Activated T-cell treated with anti-CD3 and anti-CD28 coated beads, Interleukin-2, amount 50 U/mL, for 48 hours (primary cell): ENCODE measurements around the gene FBXO42.

Experiments
- DNase-seq, 2 experiments: peaks; one replicate each; pipeline ENCODE4 v3.0.0-alpha.2; 2020

Gene FBXO42

DNA sequence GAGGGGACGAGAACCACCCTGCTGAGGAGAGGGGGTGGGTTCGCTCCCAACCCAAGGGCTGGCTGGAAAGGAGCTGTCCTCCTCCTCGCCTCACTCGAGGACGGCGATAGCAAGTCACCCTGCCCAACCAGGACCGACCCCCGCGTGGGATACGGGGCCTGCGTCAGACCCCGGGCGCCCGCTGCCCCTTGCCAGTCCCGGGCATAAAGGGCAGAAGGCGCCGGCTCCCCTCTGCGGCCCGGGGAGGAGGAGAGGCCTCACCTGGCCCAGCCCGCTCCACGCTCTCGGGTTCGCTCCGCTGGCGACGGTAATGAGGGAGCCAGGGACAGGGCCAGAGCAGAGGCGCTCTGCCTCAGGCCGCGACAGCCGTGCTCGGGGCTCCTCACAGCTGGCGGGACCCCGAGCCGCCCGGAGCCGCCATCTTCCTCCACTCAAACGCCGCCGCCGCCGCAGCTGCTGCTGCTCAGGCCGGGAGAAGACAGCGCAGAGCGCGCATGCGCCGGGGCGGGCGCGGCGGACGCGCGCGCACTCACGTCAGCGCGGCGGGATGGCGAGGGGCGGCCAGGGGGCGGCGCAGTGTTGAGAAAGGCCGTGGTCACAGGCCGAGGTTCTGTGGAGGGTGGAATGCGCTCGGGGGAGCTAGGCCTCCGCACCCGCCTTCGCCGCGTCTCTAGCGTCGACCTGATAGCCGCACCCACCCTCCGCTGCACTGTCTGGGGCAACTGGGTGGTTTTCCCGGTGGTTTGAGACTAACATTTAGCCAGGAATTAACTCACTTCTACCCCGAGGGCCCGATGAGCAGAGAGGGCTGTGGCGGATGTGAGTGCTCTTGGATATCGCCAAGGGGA lies at the start of gene FBXO42:
TSS of gene FBXO42 (minus strand) at position 487 of the 848 bp plus-strand sequence. CDS start 37,062 bp downstream, outside the sequence.
- peak; percentile 94 to 96 for DNase-seq

DNA sequence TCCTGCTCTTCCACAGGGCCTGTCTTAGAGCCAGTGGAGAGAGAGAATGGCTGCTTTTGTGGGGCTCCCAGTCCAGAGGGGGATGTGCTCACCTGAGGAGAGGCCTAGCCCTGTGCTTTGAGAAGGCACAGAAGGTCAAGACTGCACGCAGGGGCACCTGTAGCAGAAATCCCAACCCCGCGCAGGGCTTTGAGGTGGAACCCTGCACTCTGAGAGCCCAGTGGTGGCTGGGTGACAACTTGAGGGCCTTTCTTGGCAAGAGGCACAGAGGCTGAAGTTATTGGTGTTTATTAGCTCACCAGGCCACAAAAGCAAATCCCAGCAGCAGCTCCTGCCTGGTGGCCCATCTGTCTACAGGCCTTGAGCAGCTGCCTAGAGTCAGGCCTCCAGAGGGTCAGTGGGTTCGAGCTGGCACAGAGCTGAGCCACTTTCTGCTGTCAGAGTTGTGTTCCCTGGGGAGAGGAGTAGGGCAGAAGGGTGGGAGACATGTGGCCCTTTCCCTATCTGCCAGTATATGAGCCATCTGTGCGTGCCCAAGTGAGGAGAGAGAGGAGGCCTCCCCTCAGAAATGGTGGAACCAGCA lies 46.2 kb upstream of the FBXO42 start:
- no peak for DNase-seq

- DNase-seq = no peak
These were observed 44.8 kb upstream of the FBXO42 start for GRCh38 chr1:16397120-16397519.

- DNase-seq = no peak
These were observed 44.3 kb upstream of the FBXO42 start for GRCh38 chr1:16396591-16396990.

DNA sequence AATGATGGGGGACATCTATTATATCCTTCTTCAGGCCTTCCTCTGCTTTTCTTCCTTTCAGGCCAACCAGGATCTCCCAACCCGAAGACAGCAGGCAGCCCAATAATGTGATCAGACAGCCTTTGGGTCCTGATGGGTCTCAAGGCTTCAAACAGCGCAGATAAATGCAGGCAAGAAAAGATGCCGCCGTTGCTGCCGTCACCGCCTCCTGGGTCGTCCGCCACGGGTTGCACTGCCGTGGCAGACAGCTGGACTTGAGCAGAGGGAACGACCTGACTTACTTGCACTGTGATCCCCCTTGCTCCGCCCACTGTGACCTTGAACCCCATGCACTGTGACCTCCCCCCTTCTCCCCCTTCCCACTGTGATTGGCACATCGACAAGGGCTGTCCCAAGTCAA lies 42.7 kb upstream of the FBXO42 start:
- DNase-seq = no peak

DNA sequence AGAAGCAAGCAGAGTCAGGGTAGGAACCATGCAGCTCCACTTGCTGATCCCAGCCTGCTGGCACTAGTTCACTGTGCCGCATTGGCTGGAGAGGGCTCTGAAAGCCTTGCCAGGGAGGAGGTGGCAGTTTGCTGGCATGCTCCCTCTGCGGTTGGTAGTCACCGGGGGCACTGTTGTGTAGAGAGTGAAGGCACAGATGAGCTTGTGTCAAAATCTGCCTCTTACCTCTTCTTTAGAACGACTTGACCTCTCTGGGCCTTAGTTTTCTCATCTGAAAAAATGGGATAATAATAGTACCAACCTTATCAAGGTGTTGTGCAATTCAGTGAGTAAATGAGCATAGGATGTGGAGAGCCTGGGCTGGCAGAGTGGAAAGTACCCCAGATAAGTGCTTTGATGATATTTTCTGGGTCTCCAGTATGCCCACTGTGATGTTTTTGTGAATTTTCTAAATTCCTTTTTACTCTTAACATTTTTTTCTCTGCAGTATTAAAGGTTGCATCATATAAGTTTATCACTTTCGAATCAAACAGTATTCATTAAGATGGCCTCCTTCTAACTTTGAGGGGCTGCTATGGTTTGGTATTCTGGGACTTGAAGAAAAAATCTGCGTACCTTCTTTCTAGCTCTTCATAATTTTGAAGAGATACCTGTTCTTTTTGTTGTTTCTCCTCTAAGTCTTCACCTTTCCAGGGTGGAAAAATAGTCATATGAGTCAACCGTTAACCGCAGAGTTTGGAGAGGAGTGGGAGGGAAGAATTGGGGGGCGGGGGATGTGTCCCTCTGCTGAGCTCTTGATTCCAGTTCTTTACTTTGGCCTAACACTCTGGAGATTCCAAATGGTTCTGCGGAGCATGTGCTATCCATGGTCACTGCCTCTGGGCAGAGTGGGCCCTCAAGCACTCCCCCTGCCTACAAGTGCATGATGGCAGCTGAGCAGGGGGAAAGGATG lies 41.6 kb upstream of the FBXO42 start:
- DNase-seq = no peak

DNA sequence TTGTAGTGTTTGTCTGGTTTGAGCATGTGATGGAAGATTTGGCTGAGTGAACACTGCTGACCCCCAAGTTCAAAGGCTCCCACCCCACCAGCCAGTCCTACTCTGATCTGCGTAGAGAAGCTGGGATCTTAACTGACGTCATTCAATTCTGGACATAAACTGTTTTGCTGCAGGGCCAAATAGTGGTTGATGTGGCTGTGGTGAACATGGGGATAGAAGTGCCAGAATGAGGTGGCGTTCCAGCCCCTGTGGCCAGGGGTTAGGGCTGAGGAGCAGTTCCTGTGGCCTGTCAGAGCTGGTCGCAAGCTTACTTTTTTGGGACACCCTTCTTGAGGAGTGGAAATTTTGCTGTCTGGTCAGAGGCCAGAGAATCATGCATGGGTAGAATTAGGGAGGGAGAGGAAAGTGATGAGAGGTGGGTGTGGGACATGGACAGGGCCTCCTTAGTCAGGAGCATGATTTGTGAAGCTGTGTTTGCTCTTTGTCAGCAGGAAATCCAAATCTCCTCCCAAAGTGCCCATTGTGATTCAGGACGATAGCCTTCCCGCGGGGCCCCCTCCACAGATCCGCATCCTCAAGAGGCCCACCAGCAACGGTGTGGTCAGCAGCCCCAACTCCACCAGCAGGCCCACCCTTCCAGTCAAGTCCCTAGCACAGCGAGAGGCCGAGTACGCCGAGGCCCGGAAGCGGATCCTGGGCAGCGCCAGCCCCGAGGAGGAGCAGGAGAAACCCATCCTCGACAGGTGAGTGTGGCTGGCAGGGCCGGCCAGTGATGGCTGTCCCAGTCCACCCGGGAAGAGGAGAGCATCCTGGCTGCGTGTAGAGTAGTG lies 40.7 kb upstream of the FBXO42 start:
- DNase-seq = no peak

DNA sequence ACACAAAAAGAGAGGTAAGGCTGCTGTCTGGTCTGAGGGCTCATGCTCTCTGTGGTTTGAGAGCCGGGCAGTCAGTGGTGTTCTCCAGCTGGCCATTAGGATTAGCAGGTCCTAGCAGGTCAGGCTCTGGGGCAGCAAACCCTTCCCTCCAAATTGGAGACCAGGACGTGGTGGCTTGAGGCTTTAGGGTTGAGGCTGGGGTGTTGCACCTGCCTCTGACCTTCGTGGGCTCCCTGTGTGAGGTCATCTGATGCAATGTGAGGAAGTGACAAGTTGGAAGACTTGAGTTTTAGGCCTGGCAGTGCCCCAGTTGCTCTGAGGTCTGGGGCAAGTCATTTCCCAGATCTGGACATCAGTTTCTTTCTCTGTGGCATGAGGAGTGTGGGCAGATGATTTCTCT lies 39.1 kb upstream of the FBXO42 start:
- no peak for DNase-seq

- DNase-seq = no peak
These were observed 35.2 kb upstream of the FBXO42 start for GRCh38 chr1:16387201-16388188.

DNA sequence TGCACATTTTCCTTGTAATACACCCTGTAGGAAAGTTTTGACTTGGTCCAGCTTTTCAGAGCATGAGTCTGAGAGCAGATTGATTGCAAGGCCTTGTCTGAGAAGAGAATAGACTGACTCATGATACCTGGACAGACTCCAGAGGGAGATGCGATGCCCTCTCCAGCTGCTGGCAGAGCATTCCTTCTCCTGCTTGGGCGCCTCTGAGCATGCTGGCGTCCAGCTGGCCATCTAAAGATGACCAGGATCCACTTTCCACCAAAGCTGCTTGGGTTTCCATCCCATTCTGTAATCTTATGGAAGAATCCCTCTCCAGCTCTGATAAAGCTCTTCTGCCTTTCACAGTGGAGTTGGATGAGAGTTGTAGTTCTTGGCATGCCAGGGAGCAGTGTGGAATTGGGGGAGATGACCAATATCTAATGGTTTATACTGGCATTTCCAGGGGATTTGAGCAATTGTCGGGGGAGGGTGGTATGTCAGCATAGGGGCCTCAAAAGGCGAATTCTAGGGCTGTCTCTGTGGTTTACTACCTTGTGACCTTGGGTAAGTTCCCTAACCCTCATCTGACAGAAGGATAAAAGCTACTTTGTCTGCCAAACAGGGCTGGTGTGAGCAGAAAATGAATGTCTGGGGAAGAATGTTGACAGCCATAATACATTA lies 34.3 kb upstream of the FBXO42 start:
- no peak for DNase-seq

- no peak for DNase-seq
These were observed 33.6 kb upstream of the FBXO42 start for GRCh38 chr1:16385659-16386453.

DNA sequence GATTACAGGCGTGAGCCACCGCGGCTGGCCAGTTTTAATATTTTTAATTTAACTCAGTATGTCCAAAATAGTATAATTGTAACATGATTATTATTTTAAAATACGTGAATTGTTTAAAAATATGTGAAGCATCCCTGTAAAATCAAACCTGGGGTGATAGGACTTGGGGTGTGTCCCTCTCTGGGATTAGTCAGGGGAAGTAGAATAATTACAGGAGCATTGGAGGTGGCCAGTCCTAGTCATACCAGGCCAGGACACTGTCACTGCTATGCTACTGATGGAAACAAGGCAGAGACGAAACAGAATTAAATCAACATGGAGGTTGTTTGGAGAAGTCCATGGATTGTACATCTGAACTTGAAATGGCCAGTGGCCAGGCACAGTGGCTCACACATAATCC lies 31.6 kb upstream of the FBXO42 start:
- DNase-seq = no peak

DNA sequence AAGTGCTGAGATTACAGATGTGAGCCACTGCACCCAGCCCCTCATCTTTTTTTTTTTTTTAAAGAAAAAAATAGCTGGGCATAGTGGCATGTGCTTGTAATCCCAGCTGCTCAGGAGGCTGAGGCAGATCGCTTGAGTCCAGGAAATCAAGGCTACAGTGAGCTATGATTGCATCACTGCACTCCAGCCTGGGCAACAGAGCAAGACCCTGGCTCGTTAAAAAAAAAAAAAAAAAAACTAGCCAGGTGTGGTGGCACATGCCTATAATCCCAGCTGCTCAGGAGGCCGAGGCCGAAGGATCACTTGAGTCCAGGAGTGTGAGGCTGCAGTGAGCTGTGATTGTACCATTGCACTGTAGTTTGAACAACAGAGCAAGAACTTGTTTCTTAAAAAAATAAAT lies 28.6 kb upstream of the FBXO42 start:
- no peak for DNase-seq

DNA sequence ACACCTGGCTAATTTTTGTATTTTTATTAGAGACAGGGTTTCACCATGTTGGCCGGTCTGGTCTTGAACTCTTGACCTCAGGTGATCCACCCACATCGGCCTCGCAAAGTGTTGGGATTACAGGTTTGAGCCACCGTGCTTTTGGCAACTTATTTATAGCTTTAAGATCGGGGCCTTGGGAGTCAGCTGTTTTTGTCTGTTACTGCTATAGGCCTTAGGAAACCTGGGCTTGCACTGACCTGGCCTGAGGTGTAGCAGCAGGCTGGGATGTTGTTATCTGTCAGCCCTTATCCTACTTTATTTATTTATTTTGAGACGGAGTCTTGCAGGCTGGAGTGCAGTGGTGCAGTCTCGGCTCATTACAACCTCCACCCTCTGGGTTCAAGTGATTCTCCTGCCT lies 26.2 kb upstream of the FBXO42 start:
- no peak for DNase-seq

DNA sequence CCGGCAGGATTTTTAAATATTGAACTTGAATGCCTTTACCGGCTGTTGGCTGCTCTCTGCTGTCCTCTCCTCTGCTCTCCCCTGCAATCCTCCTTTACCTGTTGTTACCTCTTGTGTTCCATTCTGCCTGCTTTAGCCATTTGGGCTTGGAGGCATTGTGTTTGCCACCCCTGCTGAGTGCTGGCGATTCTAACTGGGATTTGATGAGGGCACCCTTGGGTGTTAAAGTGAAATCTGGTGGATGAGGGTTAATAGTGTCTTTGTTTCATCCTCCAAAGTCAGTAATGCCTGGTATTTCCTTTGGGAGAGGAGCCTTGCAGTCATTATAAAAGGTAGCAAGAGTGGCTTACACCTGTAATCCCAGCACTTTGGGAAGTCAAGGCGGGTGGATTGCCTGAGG lies 24.7 kb upstream of the FBXO42 start:
- no peak for DNase-seq

DNA sequence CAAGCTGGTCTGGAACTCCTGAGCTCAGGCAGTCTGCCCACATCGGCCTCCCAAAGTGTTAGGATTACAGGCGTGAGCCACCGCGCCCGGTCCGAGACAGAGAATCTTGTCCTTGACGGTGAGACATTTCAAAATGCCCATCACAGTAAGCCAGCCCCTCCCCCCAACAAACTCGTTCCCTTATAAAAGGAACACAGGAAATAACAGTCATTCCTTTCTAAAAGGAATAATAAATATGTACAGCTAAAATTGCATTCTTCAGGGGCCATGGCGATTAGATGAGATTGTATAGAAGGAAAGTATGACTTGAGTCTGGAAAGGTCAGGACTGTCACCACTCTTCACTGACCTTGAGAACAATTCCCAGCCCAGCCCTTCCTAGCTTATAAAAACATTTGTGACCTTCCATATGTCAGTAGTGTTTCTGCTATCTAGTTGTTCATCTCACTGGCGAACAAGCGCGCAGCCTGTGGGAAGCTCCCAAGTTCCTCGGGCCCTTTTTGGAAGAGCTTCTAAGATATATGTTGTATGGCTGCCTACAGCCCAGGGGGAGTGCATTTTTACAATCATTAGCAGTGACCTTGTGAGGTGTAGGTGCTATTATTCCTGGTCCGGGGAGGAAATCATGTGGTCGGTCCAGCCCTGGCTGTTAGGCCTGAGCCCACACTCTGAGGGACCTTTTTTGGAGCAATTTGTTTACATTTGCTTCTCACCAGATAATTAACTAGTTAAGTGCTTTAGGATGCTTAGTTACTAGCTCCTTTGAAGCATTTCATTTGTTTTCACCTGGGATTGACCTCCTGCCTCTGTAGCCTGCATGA lies 23.5 kb upstream of the FBXO42 start:
- DNase-seq = no peak

- no peak for DNase-seq
These were observed 22.0 kb upstream of the FBXO42 start for GRCh38 chr1:16374266-16374665.

GRCh38 chr1:16372535-16373285 lies 20.4 kb upstream of the FBXO42 start:
- DNase-seq = no peak
